Activated effector memory CD4-positive, alpha-beta T cell treated with anti-CD3 and anti-CD28 coated beads, Interleukin-2, amount 50 U/mL, for 16 hours (primary cell): ENCODE data around the gene OPRD1.
A peak's percentile ranks its signal among the peaks of the same experiment; 100 is the strongest.
"Not testable (repeated sequence)": the region's sequence is repeated elsewhere in the genome, so short reads cannot be mapped to it uniquely, and the experiment has no call there.

Source experiments
- DNase-seq: peaks from one replicate; pipeline ENCODE4 v3.0.0-alpha.2; 2020

OPRD1 gene

DNA sequence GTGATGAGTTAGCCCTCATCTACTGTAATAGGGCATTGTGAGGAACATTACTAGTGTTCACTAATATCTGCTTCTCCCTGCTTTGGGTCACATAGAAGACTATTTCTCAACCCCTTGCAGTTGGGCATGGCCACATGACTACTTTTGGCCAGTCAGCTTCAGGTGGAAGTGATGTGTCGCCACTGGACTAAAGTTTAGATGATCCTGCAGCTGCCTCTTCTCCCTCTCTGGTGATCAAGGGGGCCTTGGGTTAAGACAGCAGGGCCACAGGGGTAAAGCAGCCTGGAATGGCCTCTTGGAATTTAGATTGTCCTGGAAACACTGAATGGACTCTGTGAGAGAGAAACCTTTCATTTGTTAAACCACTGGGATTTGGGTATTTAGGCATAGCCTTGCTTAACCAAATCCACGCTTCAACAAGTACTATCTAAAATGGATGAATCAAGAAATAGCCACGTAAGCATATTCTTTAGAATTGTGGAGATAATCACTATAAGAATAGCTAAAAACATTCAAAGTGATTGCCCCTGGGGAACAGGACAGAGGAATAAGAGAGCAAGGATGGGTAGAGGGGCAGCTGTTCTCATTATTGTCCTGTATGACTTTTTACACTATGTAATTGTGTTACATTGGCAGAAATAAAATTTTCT lies 41.2 kb downstream of the OPRD1 start:
- DNase-seq: no peak

- not testable (repeated sequence) for DNase-seq
Observed at GRCh38 chr1:28854406-28854805, 42.4 kb downstream of the OPRD1 start.

GRCh38 chr1:28855046-28855445 lies 43.1 kb downstream of the OPRD1 start:
- no peak for DNase-seq

DNA sequence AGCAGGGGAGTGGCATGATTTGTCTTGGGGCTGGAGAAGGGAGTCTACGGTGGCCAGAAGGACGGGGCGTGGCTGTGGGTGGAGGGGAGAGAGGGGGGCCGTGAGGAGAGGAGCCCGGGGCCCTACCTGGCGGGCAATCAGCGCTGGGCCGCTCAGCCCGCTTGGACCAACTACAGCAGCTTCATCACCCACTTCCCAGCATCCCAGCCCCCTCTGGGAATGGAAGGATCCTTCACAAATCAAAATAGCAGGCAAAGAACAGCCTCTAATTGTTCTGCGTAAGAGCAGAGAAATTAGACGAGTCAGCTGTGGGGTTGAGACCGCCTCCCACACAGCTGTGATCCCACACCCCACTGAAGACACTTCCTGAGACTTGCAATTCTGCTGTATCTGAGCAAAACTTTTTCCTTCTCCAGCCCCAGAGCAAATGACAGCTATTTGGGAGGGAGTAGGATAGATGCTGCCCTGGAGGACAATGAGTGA lies 43.5 kb downstream of the OPRD1 start:
- no peak for DNase-seq

GRCh38 chr1:28855969-28856368 lies 44.0 kb downstream of the OPRD1 start:
- no peak for DNase-seq

DNA sequence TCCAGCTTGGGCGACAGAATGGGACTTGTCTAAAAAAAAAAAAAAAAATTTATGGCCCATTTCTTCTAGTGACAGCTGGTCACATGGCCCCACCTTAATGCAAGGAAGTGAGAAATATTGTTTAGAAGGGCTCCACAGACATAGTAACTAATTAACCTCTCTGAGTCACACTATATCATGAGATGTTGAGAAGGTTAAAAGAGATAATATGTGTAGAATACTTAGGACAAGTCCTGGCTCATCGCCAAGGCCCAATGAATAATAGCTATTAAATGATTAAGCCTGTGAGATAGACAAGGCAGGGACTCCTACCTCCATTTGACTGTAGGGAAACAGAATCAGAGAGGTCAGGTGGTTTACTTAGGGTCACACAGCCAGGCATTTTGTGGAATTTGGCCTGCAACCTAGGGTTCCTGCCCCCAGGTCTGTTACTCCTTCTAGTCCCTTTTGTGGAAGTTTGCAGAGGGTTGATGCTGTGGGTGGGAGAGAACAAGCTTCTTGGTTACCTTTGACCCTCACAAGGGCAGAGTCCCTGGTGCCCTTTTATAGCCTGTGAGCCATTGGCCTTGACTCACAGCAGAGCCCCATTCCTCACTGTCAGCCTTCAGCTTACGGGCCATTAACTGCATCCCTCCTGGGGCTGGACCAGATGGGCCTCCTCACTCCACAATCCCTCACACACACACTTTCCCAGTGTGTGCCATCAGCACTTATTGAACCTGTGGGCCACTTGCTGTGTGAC lies 48.5 kb downstream of the OPRD1 start:
- no peak for DNase-seq

GRCh38 chr1:28862571-28863403 lies 50.8 kb downstream of the OPRD1 start:
- no peak for DNase-seq

DNA sequence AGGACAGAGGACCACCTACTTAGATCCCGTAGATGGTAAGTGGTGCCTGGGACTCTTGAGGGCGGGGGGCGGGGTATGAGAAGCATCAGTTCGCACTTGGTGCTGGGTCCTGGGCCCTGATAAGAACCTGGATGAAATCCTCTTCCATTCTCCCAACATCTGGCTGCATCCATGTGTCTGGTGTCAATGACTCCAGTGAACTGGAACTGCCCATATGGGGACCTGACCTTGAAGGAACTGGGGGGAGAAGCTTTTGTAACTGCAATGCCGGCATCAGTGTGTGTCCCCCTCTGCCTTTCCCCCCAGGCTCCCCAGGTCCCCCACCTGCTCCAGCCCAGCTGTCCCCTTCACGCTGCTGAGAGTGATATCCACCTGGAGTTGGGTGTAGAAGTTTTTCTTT lies 52.7 kb downstream of the OPRD1 start:
- DNase-seq: no peak

DNA sequence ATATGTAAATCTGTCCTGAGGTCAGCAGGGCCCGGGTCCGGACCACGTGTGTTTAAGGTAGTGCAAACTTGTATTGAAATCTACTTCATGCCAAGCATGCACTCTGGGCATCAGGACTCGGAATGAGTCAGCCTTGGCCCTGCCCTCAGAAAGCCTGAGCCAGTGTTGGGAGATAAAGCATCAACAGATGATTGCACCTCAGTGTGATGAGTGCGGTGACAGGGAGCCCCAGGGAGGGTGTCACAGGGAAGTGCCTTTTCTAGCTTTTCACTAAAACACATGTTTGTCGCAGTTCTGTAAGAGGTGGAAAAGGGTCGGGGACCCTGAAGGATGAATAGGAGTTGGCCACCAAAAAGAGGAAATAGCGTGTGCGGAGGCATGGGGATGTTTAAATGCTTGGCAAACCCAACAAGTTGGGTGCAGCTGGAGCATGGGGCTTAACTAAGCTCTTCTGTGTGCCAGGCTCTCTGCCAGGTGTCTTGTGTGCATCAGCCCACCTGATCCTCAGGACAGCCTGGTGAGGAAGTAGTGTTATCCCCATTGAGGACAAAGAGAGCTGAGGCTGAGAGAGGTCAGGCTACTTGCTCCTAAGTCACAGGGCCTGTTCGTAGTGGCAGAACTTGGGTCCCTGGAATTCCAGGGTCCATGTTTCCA lies 54.2 kb downstream of the OPRD1 start:
- DNase-seq: no peak

GRCh38 chr1:28867850-28868249 lies 55.9 kb downstream of the OPRD1 start:
- no peak for DNase-seq

- DNase-seq: no peak
Observed at GRCh38 chr1:28869952-28870351, 58.0 kb downstream of the OPRD1 start.

DNA sequence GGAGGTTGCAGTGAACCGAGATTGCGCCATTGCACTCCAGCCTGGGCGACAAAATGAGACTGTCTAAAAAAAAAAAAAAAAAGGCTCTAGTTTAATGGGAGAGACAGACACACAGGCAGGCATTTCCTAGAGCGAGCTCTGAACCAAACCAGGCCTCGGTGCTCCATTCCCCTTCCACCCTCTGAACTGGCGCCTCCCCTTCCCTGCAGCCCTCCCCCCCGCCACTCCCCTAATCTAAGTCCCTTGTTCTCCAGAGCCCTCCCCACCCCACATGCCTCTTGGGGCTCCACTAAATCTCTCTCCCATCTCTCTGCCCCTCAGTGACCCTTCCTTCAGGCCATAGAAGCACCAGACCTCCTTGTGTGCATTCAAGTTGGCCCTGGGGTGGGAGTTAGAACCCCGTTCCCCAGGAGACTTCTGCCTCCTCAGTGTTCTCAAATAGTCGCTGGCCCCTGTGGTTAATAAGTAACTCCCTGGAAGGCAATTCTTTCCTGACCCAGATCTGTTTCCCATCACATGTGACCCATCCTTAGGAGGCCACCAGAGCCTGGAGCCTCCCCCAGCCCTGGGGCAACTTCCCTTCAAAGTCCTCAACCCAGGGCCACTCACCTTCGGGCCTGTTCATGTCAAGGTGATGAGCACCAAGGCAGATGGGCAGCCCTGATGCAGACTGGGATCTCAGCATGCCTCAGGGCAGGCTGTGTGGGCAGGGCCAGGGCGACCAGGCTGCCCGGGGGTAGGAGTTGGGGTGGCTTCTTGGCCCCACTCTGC lies 59.8 kb downstream of the OPRD1 start:
- DNase-seq: no peak

GRCh38 chr1:28875134-28875533 lies 63.2 kb downstream of the OPRD1 start:
- not testable (repeated sequence) for DNase-seq

GRCh38 chr1:28877132-28877781 lies 65.3 kb downstream of the OPRD1 start:
- DNase-seq: peak; percentile 91

DNA sequence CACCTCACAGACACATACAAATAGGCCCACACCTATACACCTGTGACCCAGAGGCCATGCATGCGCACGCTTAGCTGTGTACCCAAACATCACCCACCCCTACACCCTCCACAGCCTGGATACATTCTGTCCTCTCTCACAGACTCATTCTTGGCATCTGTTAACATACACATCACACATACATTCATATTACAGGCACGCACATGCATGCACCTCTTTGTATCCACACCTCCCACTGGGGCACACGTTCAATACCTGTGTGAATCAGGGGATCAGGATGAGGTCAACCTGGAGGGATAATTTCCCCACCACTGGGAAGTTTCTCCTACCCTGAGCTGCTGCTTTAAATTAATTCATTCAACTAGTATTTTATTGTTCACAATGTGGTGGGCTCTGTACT lies 66.8 kb downstream of the OPRD1 start:
- DNase-seq: no peak

DNA sequence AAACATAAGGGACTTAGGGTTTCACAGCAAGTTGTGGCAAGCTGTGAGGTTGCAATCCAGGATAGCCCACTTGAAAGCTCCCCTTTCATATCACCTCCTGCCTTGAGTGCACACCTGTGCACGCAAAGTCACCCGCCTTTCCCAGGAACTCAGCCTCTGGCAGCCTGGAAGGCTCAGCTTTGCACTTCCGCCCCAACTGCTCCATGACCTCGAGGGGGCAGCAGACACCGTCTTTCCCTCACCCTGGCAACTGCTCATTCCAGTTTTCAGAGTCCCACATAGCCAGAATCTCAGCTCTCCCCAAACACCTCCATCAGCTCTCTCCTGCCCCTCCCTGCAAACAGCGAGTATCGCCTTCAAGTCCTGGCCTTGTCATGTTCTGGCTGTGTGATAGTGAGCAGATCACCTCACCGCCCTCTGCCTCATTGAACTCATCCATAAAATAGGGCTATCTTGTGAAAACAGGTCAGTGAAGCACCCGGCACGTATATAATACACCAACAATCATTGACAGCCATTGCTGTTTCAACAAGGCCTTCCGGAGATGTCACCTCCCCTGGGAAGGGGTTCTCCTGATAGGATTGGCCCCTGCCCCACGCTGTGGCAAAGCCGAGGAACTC lies 70.1 kb downstream of the OPRD1 start:
- DNase-seq: peak; percentile 92

DNA sequence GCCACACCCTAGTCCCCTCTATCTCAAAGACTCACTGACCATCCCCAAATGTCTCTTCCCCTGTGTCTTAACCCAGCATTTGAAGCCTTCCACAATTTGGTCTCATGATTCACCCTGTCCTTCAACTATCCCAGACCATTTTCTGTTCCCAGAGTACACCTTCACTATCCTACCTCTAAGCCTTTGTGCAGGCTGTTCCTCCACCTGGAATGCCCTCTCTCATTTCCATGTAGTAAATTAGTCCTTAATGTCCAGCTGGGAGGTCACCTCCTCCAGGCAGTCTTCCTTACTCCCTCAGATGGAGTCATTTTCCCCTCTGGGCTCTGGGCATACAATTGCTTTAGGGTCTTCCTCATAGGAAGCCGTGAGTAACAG lies 71.3 kb downstream of the OPRD1 start:
- no peak for DNase-seq

- peak; percentile 66 for DNase-seq
Observed at GRCh38 chr1:28885472-28885877, 73.5 kb downstream of the OPRD1 start.

DNA sequence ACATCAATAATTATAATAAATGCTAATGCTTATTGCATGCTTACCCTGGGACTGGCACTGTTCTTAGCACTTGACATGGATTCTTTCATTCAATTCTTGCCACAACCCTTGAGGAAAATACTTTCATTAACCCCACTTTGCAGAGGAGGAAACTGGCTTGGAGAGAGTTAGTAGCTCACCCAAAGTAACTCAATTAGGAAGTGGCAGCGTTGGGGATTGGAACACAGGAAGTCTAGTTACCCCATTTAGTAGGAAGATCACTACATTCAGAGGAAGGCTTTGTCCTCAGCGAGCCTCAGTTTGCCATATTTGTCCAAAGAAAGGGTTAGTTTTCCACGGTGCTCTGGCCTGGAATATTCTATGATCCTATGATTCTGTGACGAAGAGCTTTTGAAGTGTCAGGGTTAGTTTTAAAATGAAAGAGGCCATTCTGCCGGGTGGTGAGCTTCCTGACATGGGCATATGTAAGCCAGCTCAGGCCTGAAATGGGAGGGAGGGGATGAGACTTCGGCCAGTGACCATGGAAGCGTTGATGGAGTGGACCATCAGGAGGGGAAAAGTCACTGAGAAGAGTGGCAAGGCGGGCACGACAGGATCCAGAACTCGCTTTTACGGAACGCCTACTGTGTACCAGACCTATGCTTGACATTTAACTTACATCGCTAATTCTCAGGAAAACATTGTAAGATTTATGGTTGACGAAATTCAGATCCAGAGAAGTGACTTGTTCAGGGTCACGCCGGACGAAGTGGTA lies 74.2 kb downstream of the OPRD1 start:
- no peak for DNase-seq

GRCh38 chr1:28886731-28887418 lies 74.9 kb downstream of the OPRD1 start:
- DNase-seq: peak; percentile 96
